HUES48 (cell line): ENCODE results near the gene PCIF1.
"Not testable (repeated sequence)": the region's sequence is repeated elsewhere in the genome, so short reads cannot be mapped to it uniquely, and the experiment has no call there.

Source experiments
- H3K27ac ChIP-seq: one replicate; pipeline ENCODE4 v1.7.0; 2013; ENCODE audit warnings: low read depth, low read length, inconsistent platforms
- H3K27me3 ChIP-seq: 2 replicates; pipeline ENCODE4 v1.6.1; 2013; ENCODE audit warnings: mild to moderate bottlenecking, low read length; ENCODE audit not compliant: control insufficient read depth, insufficient read depth
- H3K36me3 ChIP-seq: 2 replicates; pipeline ENCODE4 v1.6.1; 2013; ENCODE audit warnings: low read length; ENCODE audit not compliant: control insufficient read depth, insufficient read depth
- H3K4me1 ChIP-seq: 2 replicates; pipeline ENCODE4 v1.6.1; 2013; ENCODE audit warnings: mild to moderate bottlenecking, low read length; ENCODE audit not compliant: control insufficient read depth, insufficient read depth
- H3K4me3 ChIP-seq: 2 replicates; pipeline ENCODE4 v1.5.1; 2013; ENCODE audit warnings: mild to moderate bottlenecking, low read depth, low read length
- H3K9ac ChIP-seq: 2 replicates; pipeline ENCODE4 v1.6.1; 2013; ENCODE audit warnings: mild to moderate bottlenecking, low read depth, low read length, moderate library complexity
- H3K9me3 ChIP-seq: 2 replicates; pipeline ENCODE4 v1.6.1; 2013; ENCODE audit warnings: low read length; ENCODE audit not compliant: control insufficient read depth, insufficient read depth

The PCIF1 gene

GRCh38 chr20:45927071-45927878 is 7.2 kb upstream of the PCIF1 start:
- H3K9ac ChIP-seq: no peak overlapping the region
- H3K4me1 ChIP-seq: no peaks in the 10 kb centered on the region
- H3K27ac ChIP-seq: no peak overlapping the region
- no peaks in the 10 kb centered on the region for H3K27me3 ChIP-seq
- H3K36me3 ChIP-seq: no peaks in the 10 kb centered on the region
- no peak overlapping the region for H3K4me3 ChIP-seq
- H3K9me3 ChIP-seq: no peaks in the 10 kb centered on the region

GRCh38 chr20:45931680-45932079 is 2.8 kb upstream of the PCIF1 start:
- not testable (repeated sequence) for H3K27me3 ChIP-seq, H3K4me1 ChIP-seq, H3K27ac ChIP-seq, H3K9ac ChIP-seq, H3K9me3 ChIP-seq, H3K4me3 ChIP-seq, H3K36me3 ChIP-seq

- Histone ChIP-seq H3K9ac (peak overlapping the region; percentile 100), H3K27me3 (no peaks in the 10 kb centered on the region), H3K4me3 (peak overlapping the region; percentile 75), H3K9me3 (no peaks in the 10 kb centered on the region), H3K36me3 (peaks cover 15% of the 10 kb centered on the region), H3K4me1 (peaks cover 19% of the 10 kb centered on the region), H3K27ac (peak overlapping the region; percentile 100)
These were observed 1.0 kb upstream of the PCIF1 start for GRCh38 chr20:45933266-45934045.

GRCh38 chr20:45934046-45934585 is 367 bp upstream of the PCIF1 start:
- peaks cover 25% of the 10 kb centered on the region for H3K4me1 ChIP-seq
- no peaks in the 10 kb centered on the region for H3K27me3 ChIP-seq
- peak overlapping the region; percentile 75 for H3K4me3 ChIP-seq
- H3K9me3 ChIP-seq: no peaks in the 10 kb centered on the region
- peak overlapping the region; percentile 100 for H3K27ac ChIP-seq
- peak overlapping the region; percentile 100 for H3K9ac ChIP-seq
- peaks cover 21% of the 10 kb centered on the region for H3K36me3 ChIP-seq

- H3K4me3 ChIP-seq: peak overlapping the region; percentile 75
- peak overlapping the region; percentile 82 for H3K27ac ChIP-seq
- peaks cover 26% of the 10 kb centered on the region for H3K4me1 ChIP-seq
- no peaks in the 10 kb centered on the region for H3K9me3 ChIP-seq
- H3K27me3 ChIP-seq: no peaks in the 10 kb centered on the region
- peaks cover 35% of the 10 kb centered on the region for H3K36me3 ChIP-seq
- H3K9ac ChIP-seq: peak overlapping the region; percentile 28
These were observed 1.0 kb downstream of the PCIF1 start for GRCh38 chr20:45935416-45936046.

- Histone ChIP-seq H3K36me3 (peaks cover 51% of the 10 kb centered on the region), H3K9ac (no peak overlapping the region), H3K4me3 (no peak overlapping the region), H3K27me3 (no peaks in the 10 kb centered on the region), H3K9me3 (no peaks in the 10 kb centered on the region), H3K4me1 (peaks cover 26% of the 10 kb centered on the region), H3K27ac (peak overlapping the region; percentile 85)
These were observed 3.3 kb downstream of the PCIF1 start for GRCh38 chr20:45937765-45938164.

- peak overlapping the region; percentile 85 for H3K27ac ChIP-seq
- no peak overlapping the region for H3K4me3 ChIP-seq
- H3K9ac ChIP-seq: no peak overlapping the region
- H3K4me1 ChIP-seq: peaks cover 20% of the 10 kb centered on the region
- no peaks in the 10 kb centered on the region for H3K9me3 ChIP-seq
- H3K27me3 ChIP-seq: no peaks in the 10 kb centered on the region
- peaks cover 62% of the 10 kb centered on the region for H3K36me3 ChIP-seq
These were observed 4.4 kb downstream of the PCIF1 start for GRCh38 chr20:45938727-45939438.

- no peak overlapping the region for H3K27ac ChIP-seq
- H3K27me3 ChIP-seq: no peaks in the 10 kb centered on the region
- peaks cover 74% of the 10 kb centered on the region for H3K36me3 ChIP-seq
- no peaks in the 10 kb centered on the region for H3K9me3 ChIP-seq
- H3K9ac ChIP-seq: no peak overlapping the region
- no peak overlapping the region for H3K4me3 ChIP-seq
- peaks cover 20% of the 10 kb centered on the region for H3K4me1 ChIP-seq
These were observed 5.6 kb downstream of the PCIF1 start for GRCh38 chr20:45940053-45940452.

GRCh38 chr20:45940469-45940868 is 6.0 kb downstream of the PCIF1 start:
- Histone ChIP-seq H3K4me3 (no peak overlapping the region), H3K9me3 (no peaks in the 10 kb centered on the region), H3K4me1 (peaks cover 20% of the 10 kb centered on the region), H3K27me3 (no peaks in the 10 kb centered on the region), H3K36me3 (peaks cover 78% of the 10 kb centered on the region), H3K27ac (no peak overlapping the region), H3K9ac (no peak overlapping the region)

- Histone ChIP-seq H3K36me3 (peaks cover 94% of the 10 kb centered on the region), H3K9me3 (no peaks in the 10 kb centered on the region), H3K27ac (no peak overlapping the region), H3K4me3 (no peak overlapping the region), H3K4me1 (peaks cover 5% of the 10 kb centered on the region), H3K9ac (no peak overlapping the region), H3K27me3 (no peaks in the 10 kb centered on the region)
These were observed 9.1 kb downstream of the PCIF1 start for GRCh38 chr20:45943613-45944012.
